Measurements from ENCODE around the gene KYNU.
"Not testable (repeated sequence)": the region's sequence is repeated elsewhere in the genome, so short reads cannot be mapped to it uniquely, and the experiment has no call there.

The KYNU gene

GRCh38 chr2:142862847-142863246, 14.6 kb upstream of the KYNU start:
- Histone ChIP-seq H3K9ac (ENCODE audit: low read length) (no peak overlapping the region), H3K36me3 (ENCODE audit: control insufficient read depth, insufficient read depth, low read length) (no peaks in the 10 kb centered on the region), H3K27me3 (ENCODE audit: control insufficient read depth, insufficient read depth, low read length) (no peaks in the 10 kb centered on the region), H3K4me3 (ENCODE audit: low read length) (no peak overlapping the region), H3K27ac (ENCODE audit: low read depth, low read length) (no peak overlapping the region), H3K4me1 (ENCODE audit: control insufficient read depth, insufficient read depth, low read length) (no peaks in the 10 kb centered on the region)

DNA sequence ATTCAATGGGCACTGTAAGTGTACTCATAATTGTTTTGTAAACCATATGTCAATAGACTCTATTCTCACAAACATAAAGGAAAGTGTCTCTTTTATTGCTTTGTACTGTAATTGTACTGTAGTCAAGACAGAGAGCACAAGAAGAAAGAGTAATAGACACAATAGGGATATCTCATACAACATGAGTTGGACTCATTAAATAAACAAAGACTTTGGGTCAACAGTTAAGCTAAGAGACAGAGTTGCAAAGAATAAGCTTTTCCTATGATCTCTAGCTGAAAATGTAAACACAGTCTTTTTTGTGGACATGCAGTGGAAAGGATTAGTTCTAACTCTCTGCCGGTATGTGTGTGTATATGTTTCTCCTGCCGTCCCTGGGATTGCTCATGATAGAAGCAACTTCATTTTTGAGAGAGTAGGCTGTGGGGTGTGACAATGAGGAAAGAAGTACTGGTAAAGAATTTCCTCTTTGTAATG, 13.9 kb upstream of the KYNU start:
- H3K27ac ChIP-seq (ENCODE audit: low read depth, low read length): no peak overlapping the region

DNA sequence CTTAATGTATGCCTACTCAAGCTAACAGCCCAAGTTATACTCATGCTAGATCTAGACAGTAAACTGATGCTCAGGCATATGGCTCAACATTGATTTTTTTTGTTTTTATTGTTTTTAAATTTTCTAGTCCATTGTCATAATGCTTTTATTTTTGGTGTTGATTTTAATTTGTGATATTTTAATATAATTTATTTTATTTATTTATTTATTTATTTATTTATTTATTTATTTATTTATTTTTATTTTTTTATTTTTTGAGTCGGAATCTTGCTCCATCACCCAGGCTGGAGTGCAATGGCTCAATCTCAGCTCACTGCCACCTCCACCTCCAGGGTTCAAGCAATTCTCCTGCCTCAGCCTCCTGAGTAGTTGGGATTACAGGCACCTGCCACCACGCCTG, 12.9 kb upstream of the KYNU start:
- H3K9ac ChIP-seq (ENCODE audit: low read length); H3K27ac ChIP-seq (ENCODE audit: low read depth, low read length); H3K4me3 ChIP-seq (ENCODE audit: low read length); H3K27me3 ChIP-seq (ENCODE audit: control insufficient read depth, insufficient read depth, low read length); H3K36me3 ChIP-seq (ENCODE audit: control insufficient read depth, insufficient read depth, low read length); H3K4me1 ChIP-seq (ENCODE audit: control insufficient read depth, insufficient read depth, low read length): not testable (repeated sequence)

More for the DNA sequence above, 13.9 kb upstream of the KYNU start:
- no peaks in the 10 kb centered on the region for H3K36me3 ChIP-seq (ENCODE audit: control insufficient read depth, insufficient read depth, low read length)
- no peak overlapping the region for H3K9ac ChIP-seq (ENCODE audit: low read length)
- H3K4me3 ChIP-seq (ENCODE audit: low read length): no peak overlapping the region
- no peaks in the 10 kb centered on the region for H3K27me3 ChIP-seq (ENCODE audit: control insufficient read depth, insufficient read depth, low read length)
- no peaks in the 10 kb centered on the region for H3K4me1 ChIP-seq (ENCODE audit: control insufficient read depth, insufficient read depth, low read length)

DNA sequence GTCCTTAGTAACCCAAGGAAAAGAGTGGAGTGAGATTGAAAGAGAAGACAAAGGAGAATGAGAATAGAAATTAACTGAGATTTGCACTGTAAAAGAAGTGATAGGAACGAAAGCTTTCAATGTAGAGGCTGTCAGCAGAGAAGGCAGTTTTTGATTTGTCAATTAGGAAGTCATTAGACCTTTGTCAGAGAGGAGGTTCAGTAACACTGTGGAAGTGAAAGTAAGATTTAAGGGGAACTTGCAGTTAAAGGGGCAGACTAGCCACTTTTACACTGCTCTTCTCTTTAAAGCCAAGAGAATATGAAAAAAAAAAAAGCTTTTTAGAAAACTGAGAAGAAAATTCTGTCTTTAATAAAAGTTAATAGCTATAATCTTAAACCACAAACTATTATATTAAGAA, 11.5 kb upstream of the KYNU start:
- H3K4me1 ChIP-seq (ENCODE audit: control insufficient read depth, insufficient read depth, low read length): no peaks in the 10 kb centered on the region
- H3K9ac ChIP-seq (ENCODE audit: low read length): no peak overlapping the region
- no peak overlapping the region for H3K27ac ChIP-seq (ENCODE audit: low read depth, low read length)
- no peak overlapping the region for H3K4me3 ChIP-seq (ENCODE audit: low read length)
- H3K36me3 ChIP-seq (ENCODE audit: control insufficient read depth, insufficient read depth, low read length): no peaks in the 10 kb centered on the region
- H3K27me3 ChIP-seq (ENCODE audit: control insufficient read depth, insufficient read depth, low read length): no peaks in the 10 kb centered on the region

DNA sequence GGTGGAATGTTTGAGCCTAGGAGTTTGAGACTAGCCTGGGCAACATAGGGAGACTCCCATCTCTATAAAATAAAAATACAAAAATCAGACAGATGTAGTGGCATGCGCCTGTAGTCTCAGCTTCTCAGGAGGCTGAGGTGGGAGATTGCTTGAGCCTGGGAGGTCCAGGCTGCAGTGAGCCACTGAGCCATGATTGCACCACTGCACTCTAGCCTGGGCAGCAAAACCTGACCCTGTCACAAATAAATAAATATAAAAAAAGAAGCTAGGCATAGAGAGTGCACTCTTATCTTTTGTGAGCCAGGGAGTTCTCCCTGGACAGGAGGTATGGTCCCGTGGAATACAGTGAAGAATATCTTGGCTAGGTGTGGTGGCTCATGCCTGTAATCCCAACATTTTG, 11.0 kb upstream of the KYNU start:
- H3K4me1 ChIP-seq (ENCODE audit: control insufficient read depth, insufficient read depth, low read length): no peaks in the 10 kb centered on the region
- H3K9ac ChIP-seq (ENCODE audit: low read length): no peak overlapping the region
- H3K27me3 ChIP-seq (ENCODE audit: control insufficient read depth, insufficient read depth, low read length): no peaks in the 10 kb centered on the region
- no peaks in the 10 kb centered on the region for H3K36me3 ChIP-seq (ENCODE audit: control insufficient read depth, insufficient read depth, low read length)
- no peak overlapping the region for H3K4me3 ChIP-seq (ENCODE audit: low read length)
- no peak overlapping the region for H3K27ac ChIP-seq (ENCODE audit: low read depth, low read length)

DNA sequence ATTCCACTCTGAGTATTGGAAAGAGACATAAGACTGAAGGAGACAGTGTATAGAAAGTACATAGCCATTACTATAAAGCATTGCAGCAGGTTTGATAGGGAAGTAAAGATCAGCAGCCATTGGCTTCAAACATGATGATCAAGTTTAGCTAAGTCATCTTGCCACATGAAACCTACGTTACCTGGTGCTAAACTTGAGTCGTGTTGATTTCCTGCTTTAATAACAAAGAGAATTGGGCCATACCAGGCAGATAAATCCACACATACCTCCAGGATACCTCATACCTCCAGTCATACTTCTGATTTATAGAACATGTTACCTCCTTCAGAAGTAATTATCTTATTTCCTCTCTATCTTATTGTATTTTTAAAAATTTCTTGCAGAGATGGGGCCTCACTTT, 10.3 kb upstream of the KYNU start:
- Histone ChIP-seq H3K9ac (ENCODE audit: low read length) (no peak overlapping the region), H3K4me1 (ENCODE audit: control insufficient read depth, insufficient read depth, low read length) (no peaks in the 10 kb centered on the region), H3K27me3 (ENCODE audit: control insufficient read depth, insufficient read depth, low read length) (no peaks in the 10 kb centered on the region), H3K4me3 (ENCODE audit: low read length) (no peak overlapping the region), H3K36me3 (ENCODE audit: control insufficient read depth, insufficient read depth, low read length) (no peaks in the 10 kb centered on the region), H3K27ac (ENCODE audit: low read depth, low read length) (no peak overlapping the region)

DNA sequence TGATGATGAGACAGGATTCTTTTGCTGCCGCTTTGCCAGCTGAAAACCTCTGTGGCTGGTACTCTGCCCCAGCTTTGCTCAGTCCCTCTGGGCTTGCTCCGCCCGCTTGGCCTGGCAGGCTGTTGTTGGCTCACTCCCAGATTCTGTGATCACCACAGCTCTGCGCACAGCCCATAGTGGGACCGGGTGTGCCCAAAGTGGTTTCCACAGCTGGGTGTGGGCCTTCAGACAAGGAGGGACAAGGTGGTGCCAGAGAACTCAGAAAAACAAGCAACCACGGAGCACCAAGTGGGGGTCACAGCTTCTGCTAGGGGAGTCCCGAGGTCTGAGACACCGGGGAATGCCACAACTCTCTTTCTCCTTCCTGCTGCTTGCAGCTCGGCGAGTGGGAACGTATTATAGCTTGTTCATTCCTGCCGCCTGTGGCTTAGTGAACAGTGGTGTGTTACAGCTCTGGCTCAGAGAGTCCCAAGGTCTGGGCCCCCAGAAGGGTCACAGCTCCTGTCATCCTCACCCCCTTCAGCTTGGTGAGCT, 9.2 kb upstream of the KYNU start:
- no peaks in the 10 kb centered on the region for H3K36me3 ChIP-seq (ENCODE audit: control insufficient read depth, insufficient read depth, low read length)
- H3K4me3 ChIP-seq (ENCODE audit: low read length): no peak overlapping the region
- no peaks in the 10 kb centered on the region for H3K4me1 ChIP-seq (ENCODE audit: control insufficient read depth, insufficient read depth, low read length)
- H3K27me3 ChIP-seq (ENCODE audit: control insufficient read depth, insufficient read depth, low read length): no peaks in the 10 kb centered on the region
- H3K27ac ChIP-seq (ENCODE audit: low read depth, low read length): no peak overlapping the region
- no peak overlapping the region for H3K9ac ChIP-seq (ENCODE audit: low read length)

DNA sequence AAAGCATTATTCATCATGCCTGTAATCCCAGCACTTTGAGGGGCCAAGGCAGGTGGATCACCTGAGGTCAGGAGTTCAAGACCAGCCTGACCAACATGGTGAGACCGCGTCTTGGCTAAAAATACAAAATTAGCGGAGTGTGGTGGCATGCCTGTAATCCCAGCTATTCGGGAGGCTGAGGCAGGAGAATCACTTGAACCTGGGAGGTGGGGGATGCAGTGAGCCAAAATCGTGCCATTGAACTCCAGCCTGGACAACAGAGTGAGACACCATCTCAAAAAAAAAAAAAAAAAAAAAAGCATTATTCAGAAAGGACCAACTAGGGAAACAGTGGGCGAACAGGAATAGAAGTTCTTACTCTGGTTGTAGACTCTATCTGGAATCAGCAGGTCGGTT, 8.4 kb upstream of the KYNU start:
- H3K4me1 ChIP-seq (ENCODE audit: control insufficient read depth, insufficient read depth, low read length); H3K27ac ChIP-seq (ENCODE audit: low read depth, low read length); H3K36me3 ChIP-seq (ENCODE audit: control insufficient read depth, insufficient read depth, low read length); H3K4me3 ChIP-seq (ENCODE audit: low read length); H3K27me3 ChIP-seq (ENCODE audit: control insufficient read depth, insufficient read depth, low read length); H3K9ac ChIP-seq (ENCODE audit: low read length): not testable (repeated sequence)

DNA sequence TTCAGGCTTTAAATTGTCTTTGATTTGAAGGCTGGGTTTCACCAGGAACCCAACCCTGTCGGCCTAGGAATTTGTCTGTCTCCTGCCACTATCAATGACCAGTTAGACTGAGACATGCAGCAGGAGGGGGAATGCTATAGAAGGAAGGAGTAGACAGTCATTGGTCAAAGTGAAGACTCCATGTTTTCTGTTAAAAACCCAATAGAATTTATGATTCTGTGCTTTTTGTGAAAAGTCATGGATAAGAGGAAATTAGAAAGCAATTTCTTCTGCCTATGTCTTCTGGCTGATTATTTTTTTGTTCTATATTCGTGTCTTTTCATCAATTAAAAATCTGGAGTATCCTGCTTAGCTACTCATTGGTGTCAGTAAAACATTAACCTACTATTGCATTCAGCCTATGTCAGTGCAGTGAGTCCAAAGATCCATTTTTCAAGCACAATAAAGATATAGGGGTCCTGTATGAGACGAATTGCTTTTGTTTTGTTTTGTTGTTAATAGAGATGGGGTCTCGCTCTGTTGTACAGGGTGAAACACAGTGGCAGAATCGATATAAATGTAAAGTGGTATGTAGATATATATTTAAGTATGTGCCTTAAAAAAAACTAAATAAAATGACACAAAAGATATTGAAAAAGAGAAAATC, 7.9 kb upstream of the KYNU start:
- Histone ChIP-seq H3K27me3 (ENCODE audit: control insufficient read depth, insufficient read depth, low read length) (no peaks in the 10 kb centered on the region), H3K27ac (ENCODE audit: low read depth, low read length) (no peak overlapping the region), H3K4me3 (ENCODE audit: low read length) (no peak overlapping the region)

GRCh38 chr2:142870526-142870925, 6.9 kb upstream of the KYNU start:
- H3K9ac ChIP-seq (ENCODE audit: low read length): no peak overlapping the region
- H3K27ac ChIP-seq (ENCODE audit: low read depth, low read length): no peak overlapping the region
- no peaks in the 10 kb centered on the region for H3K4me1 ChIP-seq (ENCODE audit: control insufficient read depth, insufficient read depth, low read length)
- H3K4me3 ChIP-seq (ENCODE audit: low read length): no peak overlapping the region
- no peaks in the 10 kb centered on the region for H3K36me3 ChIP-seq (ENCODE audit: control insufficient read depth, insufficient read depth, low read length)
- H3K27me3 ChIP-seq (ENCODE audit: control insufficient read depth, insufficient read depth, low read length): no peaks in the 10 kb centered on the region

More for the DNA sequence above, 7.9 kb upstream of the KYNU start:
- H3K9ac ChIP-seq (ENCODE audit: low read length): no peak overlapping the region
- H3K36me3 ChIP-seq (ENCODE audit: control insufficient read depth, insufficient read depth, low read length): no peaks in the 10 kb centered on the region
- H3K4me1 ChIP-seq (ENCODE audit: control insufficient read depth, insufficient read depth, low read length): no peaks in the 10 kb centered on the region

DNA sequence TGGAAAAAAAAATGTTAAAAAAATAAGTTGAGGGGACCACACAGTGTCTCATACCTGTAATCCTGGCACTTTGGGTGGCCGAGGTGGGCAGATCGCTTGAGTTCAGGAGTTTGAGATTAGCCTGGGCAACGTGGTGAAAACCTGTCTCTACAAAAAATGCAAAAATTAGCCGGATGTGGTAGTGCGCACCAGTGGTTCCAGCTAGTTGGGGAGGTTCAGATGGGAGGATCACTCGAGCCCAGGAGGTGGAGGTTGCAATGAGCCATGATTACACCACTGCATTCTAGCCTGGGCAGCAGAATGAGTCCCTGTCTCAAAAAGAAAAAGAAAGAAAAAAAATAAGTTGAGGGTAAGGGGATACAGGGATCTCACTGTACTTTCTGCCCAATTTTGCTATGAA, 6.1 kb upstream of the KYNU start:
- Histone ChIP-seq H3K36me3 (ENCODE audit: control insufficient read depth, insufficient read depth, low read length) (no peaks in the 10 kb centered on the region), H3K4me1 (ENCODE audit: control insufficient read depth, insufficient read depth, low read length) (no peaks in the 10 kb centered on the region), H3K9ac (ENCODE audit: low read length) (no peak overlapping the region), H3K27me3 (ENCODE audit: control insufficient read depth, insufficient read depth, low read length) (no peaks in the 10 kb centered on the region), H3K4me3 (ENCODE audit: low read length) (no peak overlapping the region), H3K27ac (ENCODE audit: low read depth, low read length) (no peak overlapping the region)

DNA sequence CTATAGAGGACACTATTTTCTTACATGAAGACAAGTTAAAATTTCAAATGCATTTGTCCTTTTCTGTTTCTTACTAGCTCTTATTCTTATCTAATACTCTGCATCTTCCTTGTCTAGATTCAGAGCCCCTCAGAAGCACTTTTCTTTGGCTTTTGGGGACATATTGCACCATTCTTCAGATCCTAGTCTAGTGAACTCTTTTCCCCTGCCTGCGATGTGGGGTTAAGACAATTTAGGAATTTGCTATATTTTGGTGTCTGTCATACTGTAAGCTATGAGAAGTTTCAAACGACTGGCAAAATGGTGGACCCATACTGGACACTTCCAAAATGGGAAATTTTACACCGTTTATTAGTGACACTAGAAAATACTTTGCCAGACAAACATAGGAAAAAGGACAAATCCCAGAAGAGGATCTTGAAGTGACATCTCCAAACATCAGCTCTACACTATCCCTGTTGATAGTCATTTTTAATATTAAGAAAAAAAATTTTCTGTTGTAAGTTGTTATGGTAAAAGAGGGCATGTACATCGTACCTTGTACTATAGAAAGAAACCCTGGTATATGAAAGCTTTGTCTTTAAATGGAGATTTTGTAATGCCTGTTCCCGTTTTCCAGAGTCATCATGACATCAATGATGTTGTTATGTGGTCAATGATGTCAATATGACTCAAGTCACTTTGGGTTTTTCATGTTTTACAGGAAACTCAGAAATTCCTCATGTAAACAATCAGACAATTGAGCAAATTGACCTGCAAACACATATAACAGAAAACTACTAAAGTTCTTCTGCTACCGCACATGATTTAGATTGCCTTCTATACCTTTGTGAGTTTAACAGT, 4.4 kb upstream of the KYNU start:
- no peak overlapping the region for H3K27ac ChIP-seq (ENCODE audit: low read depth, low read length)
- H3K9ac ChIP-seq (ENCODE audit: low read length): no peak overlapping the region
- no peaks in the 10 kb centered on the region for H3K36me3 ChIP-seq (ENCODE audit: control insufficient read depth, insufficient read depth, low read length)
- H3K4me1 ChIP-seq (ENCODE audit: control insufficient read depth, insufficient read depth, low read length): no peaks in the 10 kb centered on the region
- no peak overlapping the region for H3K4me3 ChIP-seq (ENCODE audit: low read length)
- H3K27me3 ChIP-seq (ENCODE audit: control insufficient read depth, insufficient read depth, low read length): no peaks in the 10 kb centered on the region
